Esophagus muscularis mucosa (tissue), 4 donors: Measurements from ENCODE around the gene ATF6.

Experiments
- CTCF ChIP-seq, 3 experiments: fragments of 200-600 bp in 2 of 3; fragments of 450-650 bp in 1 of 3; sonication (generic) in 2 of 3; IDR thresholded peaks; one replicate each; pipeline ENCODE4 v1.5.1; 2017 to 2019; ENCODE audit warnings: antibody characterized with exemption in 3 of 3, mild to moderate bottlenecking in 2 of 3, moderate library complexity in 1 of 3
- EP300 ChIP-seq: sonication (generic); formaldehyde crosslinking; IDR thresholded peaks from one replicate; pipeline ENCODE4 v1.6.1; 2017; ENCODE audit warnings: antibody characterized with exemption
- POLR2A ChIP-seq: fragments of 450-650 bp; IDR thresholded peaks from one replicate; pipeline ENCODE4 v1.6.1; 2017; ENCODE audit warnings: antibody characterized with exemption, moderate library complexity, mild to moderate bottlenecking, low read depth

GRCh38 chr1:161719325-161719611 lies 46.9 kb upstream of the ATF6 start:
- TF ChIP-seq CTCF (IDR thresholded peaks at IDR 0.05) (no peak), POLR2A (no peak), EP300 (no peak)
